ENCODE measurements around the gene XRCC6. TPM values are rescaled to one million over a fixed set of nuclear protein-coding genes. Genes with fewer than 3 reads are reported as not detected.

The XRCC6 gene
- total and polyA plus RNA-seq, 9 of the 15 experiments (the other 6 are each of a cell fraction or from before 2014, with no cell fraction given) = 151 to 440 (median 318) TPM

DNA sequence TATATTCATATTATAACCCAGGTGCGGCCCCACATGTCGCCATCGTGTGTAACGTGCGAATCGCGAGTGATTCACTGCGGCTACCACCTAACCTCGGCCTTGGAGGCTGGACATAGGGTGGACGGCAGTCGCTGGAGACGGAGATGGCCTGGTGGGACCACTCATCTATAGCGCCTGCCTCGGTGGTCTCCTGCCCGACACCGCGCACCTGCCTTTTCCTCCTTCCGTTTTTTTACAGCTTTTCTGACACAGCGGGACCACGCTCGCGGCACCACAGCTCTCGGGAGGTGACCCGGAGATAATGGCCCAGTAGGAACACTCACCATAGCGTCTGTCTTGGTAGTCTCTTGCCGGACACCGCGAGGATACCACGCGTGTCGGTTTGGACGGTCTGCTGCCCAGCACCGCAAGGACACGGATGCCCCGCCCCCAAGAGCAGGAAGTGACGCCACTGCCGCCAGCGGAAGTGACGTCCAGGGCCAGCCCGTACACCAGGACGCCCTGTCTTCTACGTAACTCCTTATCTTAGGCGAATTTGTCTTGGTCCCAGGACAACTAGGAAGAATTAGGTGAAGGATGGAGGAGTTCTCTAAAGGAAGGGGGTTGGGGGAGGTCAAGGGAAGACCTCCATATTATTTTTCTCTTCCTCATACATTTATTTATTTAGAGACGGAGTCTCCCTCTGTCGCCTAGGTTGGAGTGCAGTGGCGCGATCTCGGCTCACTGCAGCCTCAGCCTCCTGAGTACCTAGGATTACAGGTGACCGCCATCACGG, 61.1 kb downstream of the XRCC6 start:
- ATAC-seq = peak; percentile 94
- H4K20me1 ChIP-seq (replicated peaks; ENCODE audit: control insufficient read depth, insufficient read depth, low read length) = peaks cover 17% of the 10 kb centered on the region
- H2AFZ ChIP-seq (ENCODE audit: low read depth, low read length) = peak overlapping the region; percentile 71
- TF ChIP-seq NCOR1 (IDR thresholded peaks at IDR 0.05) (no peak), MCM5 (IDR thresholded peaks at IDR 0.05; ENCODE audit: low read depth) (no peak), NFXL1 (CRISPR knock-in tag; IDR thresholded peaks at IDR 0.05) (no peak), FIP1L1 (IDR thresholded peaks at IDR 0.05; ENCODE audit: low read depth, low read length, poor library complexity, severe bottlenecking) (no peak), MXI1 (IDR thresholded peaks at IDR 0.05; ENCODE audit: low read depth, low read length) (peak; percentile 55), TRIM28 (IDR thresholded peaks at IDR 0.05) (no peak), ATF7 (IDR thresholded peaks at IDR 0.05) (peak; percentile 86), PML (IDR thresholded peaks at IDR 0.05; ENCODE audit: low read length) (peak; percentile 52; the same call in 1 of the 2 replicates), SUPT5H (IDR thresholded peaks at IDR 0.05) (peak; percentile 90), EHMT2 (IDR thresholded peaks at IDR 0.05) (no peak), JUNB (CRISPR knock-in tag; conservative IDR thresholded peaks at IDR 0.05) (no peak), CSDE1 (IDR thresholded peaks at IDR 0.05) (peak in 1 of 2 experiments; percentile 34; a peak in 1 of 4 replicates)
- TF ChIP-seq, protein P1, sequence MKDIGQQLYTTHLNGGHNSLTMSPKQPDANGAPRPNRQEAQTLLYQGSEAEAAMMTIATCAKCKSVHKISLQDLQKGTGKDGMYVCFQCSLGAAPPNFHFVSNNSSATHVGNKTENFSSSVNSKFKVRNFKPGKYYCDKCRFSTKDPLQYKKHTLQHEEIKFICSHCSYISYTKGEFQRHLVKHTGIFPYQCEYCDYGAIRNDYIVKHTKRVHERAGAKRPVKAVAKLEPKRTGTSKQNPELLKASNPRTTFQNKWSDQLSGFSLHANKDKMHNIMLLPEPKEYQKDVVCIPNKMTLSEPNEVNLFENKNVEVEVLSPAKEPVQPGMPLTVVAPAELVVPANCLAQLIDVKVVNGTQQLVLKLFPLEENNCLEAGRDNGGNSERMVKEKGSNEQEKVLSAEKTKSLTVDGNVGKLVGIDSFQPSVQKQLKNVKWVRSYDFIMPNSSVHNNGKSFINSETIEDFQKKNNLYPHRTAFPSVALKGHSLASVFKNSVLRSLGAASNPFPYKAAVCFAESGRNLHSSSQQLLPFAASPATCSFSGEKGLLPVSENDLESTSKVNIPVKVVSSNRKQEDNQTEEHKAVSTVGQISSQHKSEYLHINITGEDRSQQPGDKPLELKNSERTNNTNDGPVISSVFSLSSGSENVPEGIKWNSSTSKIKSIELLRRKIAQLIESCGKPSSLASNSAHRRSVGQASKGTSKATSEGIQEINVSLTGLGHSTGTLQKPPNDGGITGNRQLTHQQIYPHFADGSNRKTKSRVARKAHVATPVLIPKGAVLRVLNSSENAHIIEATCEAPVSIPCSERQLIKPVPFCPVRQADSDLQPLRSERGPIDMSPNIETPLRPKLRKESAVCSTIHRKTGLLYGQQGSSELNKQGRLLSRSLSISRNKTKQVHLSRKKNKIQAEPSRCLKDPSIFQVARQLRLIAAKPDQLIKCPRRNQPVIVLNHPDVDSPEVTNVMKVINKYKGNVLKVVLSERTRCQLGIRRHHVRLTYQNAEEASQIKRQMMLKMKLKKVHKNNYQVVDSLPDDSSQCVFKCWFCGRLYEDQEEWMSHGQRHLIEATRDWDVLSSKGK (CRISPR knock-in tag; IDR thresholded peaks at IDR 0.05) = no peak
- TF ChIP-seq, protein P2, sequence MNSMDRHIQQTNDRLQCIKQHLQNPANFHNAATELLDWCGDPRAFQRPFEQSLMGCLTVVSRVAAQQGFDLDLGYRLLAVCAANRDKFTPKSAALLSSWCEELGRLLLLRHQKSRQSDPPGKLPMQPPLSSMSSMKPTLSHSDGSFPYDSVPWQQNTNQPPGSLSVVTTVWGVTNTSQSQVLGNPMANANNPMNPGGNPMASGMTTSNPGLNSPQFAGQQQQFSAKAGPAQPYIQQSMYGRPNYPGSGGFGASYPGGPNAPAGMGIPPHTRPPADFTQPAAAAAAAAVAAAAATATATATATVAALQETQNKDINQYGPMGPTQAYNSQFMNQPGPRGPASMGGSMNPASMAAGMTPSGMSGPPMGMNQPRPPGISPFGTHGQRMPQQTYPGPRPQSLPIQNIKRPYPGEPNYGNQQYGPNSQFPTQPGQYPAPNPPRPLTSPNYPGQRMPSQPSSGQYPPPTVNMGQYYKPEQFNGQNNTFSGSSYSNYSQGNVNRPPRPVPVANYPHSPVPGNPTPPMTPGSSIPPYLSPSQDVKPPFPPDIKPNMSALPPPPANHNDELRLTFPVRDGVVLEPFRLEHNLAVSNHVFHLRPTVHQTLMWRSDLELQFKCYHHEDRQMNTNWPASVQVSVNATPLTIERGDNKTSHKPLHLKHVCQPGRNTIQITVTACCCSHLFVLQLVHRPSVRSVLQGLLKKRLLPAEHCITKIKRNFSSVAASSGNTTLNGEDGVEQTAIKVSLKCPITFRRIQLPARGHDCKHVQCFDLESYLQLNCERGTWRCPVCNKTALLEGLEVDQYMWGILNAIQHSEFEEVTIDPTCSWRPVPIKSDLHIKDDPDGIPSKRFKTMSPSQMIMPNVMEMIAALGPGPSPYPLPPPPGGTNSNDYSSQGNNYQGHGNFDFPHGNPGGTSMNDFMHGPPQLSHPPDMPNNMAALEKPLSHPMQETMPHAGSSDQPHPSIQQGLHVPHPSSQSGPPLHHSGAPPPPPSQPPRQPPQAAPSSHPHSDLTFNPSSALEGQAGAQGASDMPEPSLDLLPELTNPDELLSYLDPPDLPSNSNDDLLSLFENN (IDR thresholded peaks at IDR 0.05; ENCODE audit: low read depth in 2 of 2, low read length in 2 of 2) = no peak
- TF ChIP-seq, protein P3, sequence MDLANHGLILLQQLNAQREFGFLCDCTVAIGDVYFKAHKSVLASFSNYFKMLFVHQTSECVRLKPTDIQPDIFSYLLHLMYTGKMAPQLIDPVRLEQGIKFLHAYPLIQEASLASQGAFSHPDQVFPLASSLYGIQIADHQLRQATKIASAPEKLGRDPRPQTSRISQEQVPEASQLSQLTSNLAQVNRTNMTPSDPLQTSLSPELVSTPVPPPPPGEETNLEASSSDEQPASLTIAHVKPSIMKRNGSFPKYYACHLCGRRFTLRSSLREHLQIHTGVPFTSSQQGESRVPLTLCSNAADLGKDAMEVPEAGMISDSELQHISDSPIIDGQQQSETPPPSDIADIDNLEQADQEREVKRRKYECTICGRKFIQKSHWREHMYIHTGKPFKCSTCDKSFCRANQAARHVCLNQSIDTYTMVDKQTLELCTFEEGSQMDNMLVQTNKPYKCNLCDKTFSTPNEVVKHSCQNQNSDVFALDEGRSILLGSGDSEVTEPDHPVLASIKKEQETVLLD (IDR thresholded peaks at IDR 0.05) = no peak

More for the DNA sequence above, 61.1 kb downstream of the XRCC6 start:
- no peaks in the 10 kb centered on the region for H3K9me3 ChIP-seq (replicated peaks; ENCODE audit: control insufficient read depth, insufficient read depth, low read depth, low read length)
- H3K27me3 ChIP-seq (ENCODE audit: control insufficient read depth in 2 of 2, insufficient read depth in 2 of 2, low read length in 2 of 2) = no peaks in the 10 kb centered on the region
- H3K4me3 ChIP-seq = peak overlapping the region; percentile 65
- CTCF ChIA-PET (ENCODE audit: low intra/inter-chr PET ratio) = no interaction called here
- H3K27ac ChIP-seq (ENCODE audit: extremely low read depth, low read depth, low read length) = peak overlapping the region; percentile 91
- no peaks in the 10 kb centered on the region for H3K9me1 ChIP-seq (ENCODE audit: control insufficient read depth, insufficient read depth, low read length)
- peak overlapping the region; percentile 94 to 95 for H3K9ac ChIP-seq (ENCODE audit: insufficient read depth in 1 of 2, low read depth in 2 of 2, low read length in 2 of 2)
- FAIRE-seq (peak; percentile 96), DNase-seq (ENCODE audit: extremely low read depth in 1 of 4, low spot score in 3 of 4) (peak; percentile 85 to 94 (median 90))
- peaks cover 0 to 13% of the 10 kb centered on the region in 2 experiments; a peak in 2 of 5 replicates for H3K4me1 ChIP-seq (replicated peaks in 1 of 2; ENCODE audit: control insufficient read depth in 2 of 2, insufficient read depth in 2 of 2, low read length in 2 of 2)
- TSS peak; percentile 47 for BruUV-seq (replicated peaks)
- H3K36me3 ChIP-seq (ENCODE audit: control insufficient read depth, insufficient read depth, low read length) = peaks cover 40% of the 10 kb centered on the region
- in situ Hi-C loops (cut with MboI) (no loop called here), intact Hi-C loops (cut with micrococcal nuclease) (no loop called here)
- peaks cover 97% of the 10 kb centered on the region for H3K79me2 ChIP-seq (ENCODE audit: control insufficient read depth, insufficient read depth, low read length)
- peak overlapping the region; percentile 96 for H3K4me2 ChIP-seq (ENCODE audit: insufficient read depth, low read length)
- WGBS (ENCODE audit: insufficient coverage, low coverage, missing lambda C conversion rate) = under 1% methylated on average over 37 of the region's 50 CpGs
- POLR2A ChIA-PET = interaction anchor here (0.6 to 2.0 kb wide), 3 partner anchors 9 to 56 kb away, joined by 3 to 11 read pairs (median 4); no protein-coding TSS in a partner anchor

Data from K562 (cell line).